ENCODE measurements around the gene SEMA3C. TPM values are rescaled to one million over a fixed set of nuclear protein-coding genes. Genes with fewer than 3 reads are reported as not detected.

SEMA3C gene
- total RNA-seq, 4 donors from 2014 or later: 117 to 181 (median 158) TPM

DNA sequence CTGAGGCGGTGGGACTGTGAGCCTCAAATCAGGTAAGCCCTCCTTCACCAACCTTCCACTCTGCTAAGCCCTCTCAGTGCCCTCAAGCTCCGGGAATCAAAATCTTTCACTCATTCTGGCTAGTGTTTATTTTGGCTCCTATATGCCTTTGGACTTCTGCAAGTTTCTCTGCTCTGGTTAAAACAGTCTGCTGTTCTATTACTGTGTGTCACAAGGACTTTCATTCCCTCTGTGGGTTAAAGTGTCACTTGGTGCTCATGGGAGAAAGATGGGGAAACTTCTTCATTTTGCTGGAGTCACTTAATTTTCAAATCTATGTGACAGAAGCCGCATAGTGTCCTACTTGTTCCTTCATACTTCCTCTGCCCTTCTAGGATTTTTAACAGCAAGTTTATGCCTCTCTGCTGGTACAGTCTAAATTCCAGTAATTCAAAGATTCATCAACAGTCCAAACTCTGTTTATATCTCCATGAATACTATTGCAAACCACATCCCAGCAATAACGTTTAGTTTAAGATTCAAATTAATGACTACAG lies 219.1 kb downstream of the SEMA3C start:
- 36% methylated on average over 4 of the region's 4 CpGs for WGBS
- Histone ChIP-seq H3K4me3 (no peak overlapping the region), H3K9me3 (no peaks in the 10 kb centered on the region), H3K27me3 (no peaks in the 10 kb centered on the region), H3K27ac (replicated peaks in 1 of 4) (peak overlapping the region; percentile 5 to 52 (median 38)), H3K4me1 (peaks cover 0 to 18% (median 16%) of the 10 kb centered on the region in 4 donors), H3K36me3 (no peaks in the 10 kb centered on the region)
- no peak for DNase-seq (ENCODE audit: extremely low spot score)
- intact Hi-C loops (cut with DNase I): loop anchor here (2.0 to 10.0 kb wide), 3 partner anchors 555 to 769 kb away; no protein-coding TSS in a partner anchor
- TF ChIP-seq POLR2A (IDR thresholded peaks at IDR 0.05; ENCODE audit: low read depth) (no peak), POLR2AphosphoS5 (IDR thresholded peaks at IDR 0.05) (no peak), EP300 (IDR thresholded peaks at IDR 0.05) (no peak)
- TF ChIP-seq, protein P1, sequence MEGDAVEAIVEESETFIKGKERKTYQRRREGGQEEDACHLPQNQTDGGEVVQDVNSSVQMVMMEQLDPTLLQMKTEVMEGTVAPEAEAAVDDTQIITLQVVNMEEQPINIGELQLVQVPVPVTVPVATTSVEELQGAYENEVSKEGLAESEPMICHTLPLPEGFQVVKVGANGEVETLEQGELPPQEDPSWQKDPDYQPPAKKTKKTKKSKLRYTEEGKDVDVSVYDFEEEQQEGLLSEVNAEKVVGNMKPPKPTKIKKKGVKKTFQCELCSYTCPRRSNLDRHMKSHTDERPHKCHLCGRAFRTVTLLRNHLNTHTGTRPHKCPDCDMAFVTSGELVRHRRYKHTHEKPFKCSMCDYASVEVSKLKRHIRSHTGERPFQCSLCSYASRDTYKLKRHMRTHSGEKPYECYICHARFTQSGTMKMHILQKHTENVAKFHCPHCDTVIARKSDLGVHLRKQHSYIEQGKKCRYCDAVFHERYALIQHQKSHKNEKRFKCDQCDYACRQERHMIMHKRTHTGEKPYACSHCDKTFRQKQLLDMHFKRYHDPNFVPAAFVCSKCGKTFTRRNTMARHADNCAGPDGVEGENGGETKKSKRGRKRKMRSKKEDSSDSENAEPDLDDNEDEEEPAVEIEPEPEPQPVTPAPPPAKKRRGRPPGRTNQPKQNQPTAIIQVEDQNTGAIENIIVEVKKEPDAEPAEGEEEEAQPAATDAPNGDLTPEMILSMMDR (IDR thresholded peaks at IDR 0.05): no peak

DNA sequence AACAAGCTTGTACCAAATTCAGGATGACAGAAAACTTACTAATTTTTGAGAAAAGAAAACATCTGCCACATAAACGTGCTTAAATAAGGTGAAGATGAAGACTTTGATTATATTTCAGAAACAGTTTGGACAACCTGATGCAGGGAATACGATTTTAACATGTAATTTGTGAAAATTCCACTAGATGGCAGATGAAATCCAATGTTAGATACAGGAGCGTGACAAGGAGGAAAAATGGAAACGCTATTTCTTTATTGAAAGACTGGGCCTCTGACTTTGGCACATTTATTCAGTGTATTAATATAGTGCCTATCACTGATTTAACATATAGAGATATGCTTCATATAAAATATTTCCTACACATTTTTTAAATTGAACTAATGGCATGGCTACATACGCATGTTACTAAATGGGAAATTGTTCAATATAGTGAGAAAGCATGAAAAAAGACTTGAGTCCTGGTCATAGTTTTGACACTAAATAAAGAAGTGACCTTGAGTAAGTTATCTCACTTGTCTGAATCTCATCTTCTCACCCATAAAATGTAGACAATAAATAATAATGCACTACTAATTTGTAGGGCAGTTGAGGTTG lies 219.7 kb downstream of the SEMA3C start:
- H3K4me1 ChIP-seq: peaks cover 0 to 18% (median 16%) of the 10 kb centered on the region in 4 donors
- H3K27ac ChIP-seq (replicated peaks in 1 of 4): peak overlapping the region in 3 of 4 donors; percentile 26 to 52 (median 51)
- TF ChIP-seq, protein P1 (IDR thresholded peaks at IDR 0.05): peak; percentile 66 to 76 (median 68)
- no peak for TF ChIP-seq POLR2A (IDR thresholded peaks at IDR 0.05; ENCODE audit: low read depth)
- no peaks in the 10 kb centered on the region for H3K27me3 ChIP-seq
- intact Hi-C loops (cut with DNase I): loop anchor here (2.0 kb wide), 1 partner anchor 770 kb away; no protein-coding TSS in a partner anchor
- H3K4me3 ChIP-seq: no peak overlapping the region
- 20% methylated on average over 5 of the region's 5 CpGs for WGBS
- no peaks in the 10 kb centered on the region for H3K36me3 ChIP-seq
- no peak for DNase-seq (ENCODE audit: extremely low spot score)
- H3K9me3 ChIP-seq: no peaks in the 10 kb centered on the region
